Middle frontal gyrus (tissue), 1 donor: ENCODE results near the gene PALM3.
A peak's percentile ranks its signal among the peaks of the same experiment; 100 is the strongest.

Experiments
- DNase-seq: peaks from one replicate; pipeline ENCODE4 v3.0.0-alpha.2; 2015; ENCODE audit warnings: low spot score; ENCODE audit errors: extremely low spot score

PALM3 gene

GRCh38 chr19:14061751-14062557 is at the start of gene PALM3:
Gene PALM3 (minus strand): TSS chr19:14062076. CDS start chr19:14061980, 96 bp downstream.
- no peak for DNase-seq

GRCh38 chr19:14111486-14111885 is 49.6 kb upstream of the PALM3 start:
- no peak for DNase-seq

- no peak for DNase-seq
Observed at GRCh38 chr19:14110650-14111049, 48.8 kb upstream of the PALM3 start.

GRCh38 chr19:14107581-14108461 is 45.9 kb upstream of the PALM3 start:
- DNase-seq: no peak

GRCh38 chr19:14106840-14107239 is 45.0 kb upstream of the PALM3 start:
- DNase-seq: no peak

GRCh38 chr19:14105680-14106079 is 43.8 kb upstream of the PALM3 start:
- no peak for DNase-seq

- DNase-seq: no peak
Observed at GRCh38 chr19:14103310-14103709, 41.4 kb upstream of the PALM3 start.

DNA sequence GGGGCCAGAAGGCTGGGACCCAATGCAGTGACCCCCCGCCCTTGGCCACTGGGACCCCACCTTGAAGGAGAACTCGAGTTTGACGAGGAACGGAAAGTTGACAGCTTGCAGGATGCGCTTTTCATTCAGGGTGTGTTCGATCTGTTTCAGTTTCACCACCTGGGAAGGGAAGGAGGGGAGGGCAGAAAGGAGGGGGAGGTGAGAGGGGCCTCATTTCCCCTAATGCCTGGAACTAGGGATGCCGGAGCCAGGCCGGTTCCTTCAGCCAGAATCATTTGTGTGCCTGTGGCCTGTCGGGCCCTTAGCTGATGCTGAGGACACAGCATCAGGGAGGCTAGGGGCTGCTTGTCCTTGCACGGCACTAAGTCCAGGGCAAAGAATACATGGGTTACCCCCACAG is 40.9 kb upstream of the PALM3 start:
- DNase-seq: no peak

DNA sequence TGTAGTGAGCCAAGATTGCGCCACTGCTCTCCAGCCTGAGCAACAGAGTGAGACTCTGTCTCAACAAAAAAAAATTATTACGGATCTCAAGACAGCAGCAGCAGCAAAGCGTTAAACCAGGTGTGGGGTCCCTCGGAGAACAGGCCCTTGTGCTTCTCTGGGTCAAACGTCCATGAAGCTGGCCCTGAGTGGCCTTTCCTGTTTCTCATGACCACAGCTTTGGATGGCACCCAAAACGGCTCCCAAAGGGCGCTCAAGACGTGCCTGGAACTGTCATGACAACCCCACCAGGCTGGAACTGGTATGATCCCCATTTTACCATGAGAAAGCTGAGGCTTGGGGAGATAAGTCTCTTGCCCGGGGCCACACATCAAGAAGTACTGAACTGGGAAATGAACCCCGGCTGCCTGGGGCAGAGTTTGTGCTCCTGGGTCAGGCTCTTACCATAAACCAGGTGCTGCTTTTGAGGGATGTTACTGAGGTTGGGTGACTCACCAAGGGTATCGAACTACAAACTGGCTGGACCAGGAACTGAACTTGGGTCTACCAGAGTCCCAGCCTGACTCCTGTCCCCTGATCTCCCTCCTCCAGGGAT is 40.3 kb upstream of the PALM3 start:
- no peak for DNase-seq

DNA sequence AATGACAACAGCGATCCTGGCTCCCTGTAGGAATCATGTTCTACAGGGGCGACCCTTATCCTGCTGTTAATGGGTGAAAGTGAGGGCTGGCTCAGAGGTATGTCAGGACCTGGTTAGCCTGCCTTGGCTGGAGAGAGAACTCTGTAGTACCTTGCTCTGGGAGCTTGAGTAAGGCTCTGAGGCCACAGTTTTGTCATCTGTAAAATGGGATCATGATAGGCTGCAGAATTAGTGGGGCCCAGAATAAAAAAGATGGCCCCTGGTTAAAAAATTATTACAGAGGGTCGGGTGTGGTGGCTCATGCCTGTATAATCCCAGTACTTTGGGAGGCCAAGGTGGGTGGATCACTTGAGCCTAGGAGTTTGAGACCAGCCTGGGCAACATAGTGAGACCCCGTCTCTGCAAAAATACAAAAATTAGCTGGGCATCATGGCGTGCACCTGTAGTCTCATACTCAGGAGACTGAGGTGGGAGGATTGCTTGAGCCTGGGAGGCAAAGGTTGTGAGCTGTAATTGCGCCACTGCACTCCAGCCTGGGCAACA is 39.2 kb upstream of the PALM3 start:
- no peak for DNase-seq

DNA sequence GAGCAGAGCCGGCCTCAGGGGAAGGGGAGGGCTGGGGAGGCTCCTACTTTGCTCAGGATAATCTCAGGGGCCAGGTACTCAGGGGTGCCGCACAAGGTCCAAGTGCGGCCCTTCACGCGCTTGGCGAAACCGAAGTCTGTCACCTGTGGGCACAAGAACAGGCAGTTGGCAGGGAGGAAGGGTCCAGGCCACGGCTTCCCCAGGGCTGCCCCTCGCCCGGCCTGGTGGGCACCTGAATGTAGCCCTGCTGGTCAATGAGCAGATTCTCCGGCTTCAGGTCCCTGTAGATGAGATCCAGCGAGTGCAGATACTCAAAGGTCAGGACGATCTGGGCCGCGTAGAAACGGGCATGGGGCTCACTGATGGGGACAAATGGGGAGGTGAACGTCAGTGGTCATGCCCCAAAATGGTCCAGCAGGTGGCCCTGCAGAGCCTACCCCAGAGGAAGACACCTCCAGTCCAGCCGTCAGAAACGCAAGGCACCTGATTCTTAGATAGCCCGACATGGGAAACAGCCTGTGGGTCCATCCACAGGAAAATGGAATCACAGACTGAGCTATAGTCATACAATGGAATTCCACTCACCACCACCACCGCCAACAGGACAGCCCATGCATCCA is 35.8 kb upstream of the PALM3 start:
- no peak for DNase-seq

DNA sequence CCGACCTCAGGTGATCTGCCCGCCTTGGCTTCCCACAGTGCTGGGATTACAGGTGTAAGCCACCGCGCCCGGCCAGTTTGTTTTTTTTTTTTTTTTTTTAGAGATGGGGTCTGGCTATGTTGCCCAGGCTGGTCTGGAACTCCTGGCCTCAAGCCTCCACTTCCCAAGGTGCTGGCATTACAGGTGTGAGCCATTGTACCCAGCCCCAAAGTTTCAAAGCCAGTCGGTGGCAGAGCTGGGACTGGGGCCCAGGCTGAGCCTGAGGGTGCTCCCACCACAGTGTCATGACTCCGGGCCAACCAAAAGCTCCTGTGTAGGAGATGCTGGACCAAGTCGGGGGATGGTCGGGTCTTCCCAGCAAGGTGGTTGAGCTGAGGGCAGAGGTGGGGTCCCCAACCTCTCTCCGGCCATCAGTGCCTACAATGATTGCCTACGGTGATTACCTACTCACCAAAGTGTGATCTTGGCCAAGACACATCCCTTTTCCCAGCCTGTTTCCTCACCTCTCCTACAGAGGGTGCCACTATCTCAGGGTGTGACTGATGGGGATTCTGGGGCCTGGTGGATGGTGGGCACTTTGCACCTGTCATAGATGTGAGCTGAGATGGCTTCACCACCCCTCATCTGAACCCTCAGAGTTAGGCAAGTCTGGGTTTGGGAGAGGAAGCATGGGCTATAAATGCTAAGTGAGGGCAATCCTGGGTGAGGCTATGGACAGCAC is 34.6 kb upstream of the PALM3 start:
- DNase-seq: no peak

DNA sequence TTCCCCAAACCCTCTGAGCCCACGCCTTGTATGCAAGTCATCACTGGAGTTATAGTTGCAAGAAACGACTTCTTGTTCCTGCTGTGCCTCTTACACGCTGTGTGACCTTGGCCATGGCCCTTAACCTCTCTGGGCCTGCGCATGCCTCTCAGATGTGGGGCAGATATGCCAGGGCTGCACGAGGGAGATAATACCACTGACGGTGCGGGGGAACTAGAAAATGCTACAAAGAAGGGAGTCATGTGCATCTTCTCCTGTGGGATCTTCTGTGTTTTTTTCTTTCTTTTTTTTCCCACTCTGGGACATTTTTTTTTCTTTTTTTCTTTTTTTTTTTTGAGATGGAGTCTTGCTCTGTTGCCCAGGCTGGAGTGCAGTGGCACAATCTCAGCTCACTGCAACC is 33.0 kb upstream of the PALM3 start:
- no peak for DNase-seq

DNA sequence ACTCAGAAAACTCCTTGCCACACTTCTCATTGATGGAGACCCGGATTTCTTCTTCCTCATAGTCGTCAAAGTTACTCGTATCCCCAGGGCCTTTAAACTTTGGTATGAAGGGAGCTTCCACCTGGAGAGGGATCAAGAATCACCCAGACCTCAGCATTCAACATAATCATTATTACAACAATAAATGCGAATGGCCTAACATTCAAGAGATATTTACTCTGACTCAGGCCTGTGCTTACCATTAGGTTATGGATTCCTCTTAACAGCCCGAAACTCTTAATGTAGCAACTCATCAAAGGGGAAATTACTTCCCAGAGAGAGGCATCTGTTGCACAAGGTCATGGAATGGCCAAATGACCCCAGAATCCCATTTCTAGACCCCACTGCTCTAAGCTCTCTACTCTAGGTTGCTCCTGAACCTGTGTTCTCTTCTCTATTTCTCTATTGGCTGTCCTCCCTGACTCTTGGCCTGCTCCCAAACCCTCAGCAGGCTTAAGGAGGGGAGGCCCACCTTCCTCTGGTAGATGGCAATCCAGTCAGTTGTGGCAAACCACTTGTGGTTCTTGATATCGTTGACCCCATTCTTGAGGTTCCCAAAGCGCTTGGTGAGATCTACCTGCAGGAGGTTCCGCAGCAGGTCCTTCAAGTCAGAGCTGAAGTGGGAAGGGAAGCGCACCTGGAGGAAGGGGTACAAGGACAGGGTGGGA is 31.4 kb upstream of the PALM3 start:
- DNase-seq: no peak

DNA sequence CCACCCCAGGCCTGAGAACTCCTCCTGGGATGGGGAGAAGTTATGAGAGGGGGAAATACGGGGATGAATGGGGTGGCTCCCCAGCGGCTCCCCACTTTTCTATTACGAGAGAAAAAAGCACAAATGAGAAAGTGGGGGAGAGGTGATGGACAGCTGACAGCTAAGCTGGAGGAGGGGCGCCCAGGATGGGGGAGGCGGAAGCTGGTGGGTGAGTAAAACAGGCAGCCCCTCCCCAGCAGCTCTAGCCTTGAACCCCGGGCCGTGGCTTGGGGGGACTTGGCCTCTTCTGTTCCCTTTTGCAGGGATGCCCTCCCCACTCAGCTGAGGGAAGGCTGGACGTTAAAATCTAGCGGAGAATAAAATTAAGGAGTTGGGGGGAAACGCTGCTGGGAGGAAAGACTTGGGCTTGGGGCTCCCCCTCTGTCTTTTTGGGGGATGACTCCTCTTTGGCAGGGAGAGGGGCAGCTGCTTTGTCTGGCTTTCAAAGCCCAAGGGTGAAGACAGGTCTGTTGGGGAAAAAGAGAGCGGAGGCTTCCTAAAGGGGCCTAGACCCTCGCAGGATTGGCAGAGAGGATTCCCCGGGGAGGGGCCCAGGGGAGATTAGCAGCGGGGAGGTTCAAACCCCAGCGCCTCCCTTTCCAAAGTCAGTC is 30.1 kb upstream of the PALM3 start:
- no peak for DNase-seq

- DNase-seq: peak; percentile 30
Observed at GRCh38 chr19:14091081-14091812, 29.4 kb upstream of the PALM3 start.

GRCh38 chr19:14090509-14091080 is 28.7 kb upstream of the PALM3 start, which contains the start of gene SAMD1:
Gene SAMD1 (minus strand): TSS chr19:14090751.
- peak; percentile 33 for DNase-seq
